ENCODE measurements around the gene VPREB3. TPM values are rescaled to one million over a fixed set of nuclear protein-coding genes. Genes with fewer than 3 reads are reported as not detected.

Gene VPREB3
- total RNA-seq, 1 experiment from 2014 or later: not detected

DNA sequence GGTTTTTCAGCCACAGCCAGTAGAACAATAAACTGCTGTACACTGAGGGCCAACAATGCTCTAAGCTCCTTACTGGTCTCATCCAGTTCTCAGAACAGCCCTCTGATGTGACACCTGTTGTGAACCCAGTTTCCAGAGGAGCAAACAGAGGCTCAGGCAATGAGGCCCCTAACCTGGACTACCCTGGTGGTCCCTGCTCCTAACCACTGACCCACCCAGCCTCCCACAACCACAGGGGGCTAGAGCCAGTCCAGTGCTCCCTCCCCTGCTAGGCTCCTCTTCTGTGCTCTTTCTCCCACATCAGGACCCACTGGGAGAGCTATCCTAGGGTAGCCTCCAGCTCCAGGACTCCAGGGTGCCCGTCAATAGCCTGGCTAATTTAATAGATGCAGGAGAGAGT, 28.5 kb upstream of the VPREB3 start:
- DNase-seq (ENCODE audit: low read depth): no peak

DNA sequence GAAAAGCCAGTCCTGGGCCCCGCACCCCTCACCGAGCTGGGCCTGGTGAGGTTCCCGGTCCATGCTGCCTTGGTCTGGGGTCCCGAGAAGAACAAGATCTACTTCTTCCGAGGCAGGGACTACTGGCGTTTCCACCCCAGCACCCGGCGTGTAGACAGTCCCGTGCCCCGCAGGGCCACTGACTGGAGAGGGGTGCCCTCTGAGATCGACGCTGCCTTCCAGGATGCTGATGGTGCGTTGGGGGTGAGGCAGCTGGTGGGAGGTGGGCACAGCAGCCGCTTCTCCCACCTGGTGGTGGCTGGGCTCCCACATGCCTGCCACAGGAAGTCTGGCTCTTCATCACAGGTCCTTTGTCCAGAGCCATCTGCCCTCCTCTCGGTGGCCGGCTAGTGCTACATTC, 28.0 kb upstream of the VPREB3 start:
- DNase-seq (ENCODE audit: low read depth): no peak

GRCh38 chr22:23781511-23782183, 27.4 kb upstream of the VPREB3 start:
- DNase-seq (ENCODE audit: low read depth): peak; percentile 98

DNA sequence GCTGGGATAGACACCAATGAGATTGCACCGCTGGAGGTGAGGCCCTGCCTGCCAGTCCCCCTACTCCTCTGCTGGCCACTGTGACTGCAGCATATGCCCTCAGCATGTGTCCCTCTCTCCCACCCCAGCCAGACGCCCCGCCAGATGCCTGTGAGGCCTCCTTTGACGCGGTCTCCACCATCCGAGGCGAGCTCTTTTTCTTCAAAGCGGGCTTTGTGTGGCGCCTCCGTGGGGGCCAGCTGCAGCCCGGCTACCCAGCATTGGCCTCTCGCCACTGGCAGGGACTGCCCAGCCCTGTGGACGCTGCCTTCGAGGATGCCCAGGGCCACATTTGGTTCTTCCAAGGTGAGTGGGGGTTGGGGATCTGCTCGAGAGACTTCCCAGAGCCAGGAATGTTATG, 26.8 kb upstream of the VPREB3 start:
- peak; percentile 83 for DNase-seq (ENCODE audit: low read depth)

- no peak for DNase-seq (ENCODE audit: low read depth)
Measured at GRCh38 chr22:23780146-23780748, 26.0 kb upstream of the VPREB3 start.

DNA sequence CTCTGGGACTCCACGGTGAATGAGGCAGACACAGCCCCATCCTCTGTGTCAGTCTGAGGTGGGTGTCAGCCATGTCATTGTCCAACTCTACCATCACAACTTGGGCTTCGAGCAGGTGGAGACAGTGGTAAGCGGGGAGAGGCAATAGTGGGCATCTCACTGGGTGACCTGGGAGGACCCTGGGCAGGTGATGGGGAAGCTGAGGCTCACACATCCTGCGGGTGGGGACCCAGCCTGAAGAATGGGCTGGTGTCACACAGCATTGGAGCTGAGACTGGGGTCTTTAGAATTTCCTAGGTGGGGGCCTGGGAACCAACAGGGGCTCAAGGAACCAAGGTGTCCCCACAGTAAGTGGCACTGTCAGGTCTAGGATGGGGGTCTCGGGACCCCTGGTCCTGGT, 25.5 kb upstream of the VPREB3 start:
- DNase-seq (ENCODE audit: low read depth): no peak

DNA sequence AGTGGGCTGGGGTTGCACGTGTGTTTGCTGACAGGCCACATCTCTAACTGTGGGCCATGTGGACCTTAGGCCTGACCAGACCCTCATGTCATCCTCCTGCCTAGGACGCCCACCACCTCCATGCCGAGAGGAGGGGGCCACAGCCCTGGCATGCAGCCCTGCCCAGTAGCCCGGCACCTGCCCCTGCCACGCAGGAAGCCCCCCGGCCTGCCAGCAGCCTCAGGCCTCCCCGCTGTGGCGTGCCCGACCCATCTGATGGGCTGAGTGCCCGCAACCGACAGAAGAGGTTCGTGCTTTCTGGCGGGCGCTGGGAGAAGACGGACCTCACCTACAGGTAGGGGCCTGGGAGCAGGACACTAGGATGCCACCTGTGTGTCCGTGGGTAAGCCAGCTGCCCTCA, 24.9 kb upstream of the VPREB3 start:
- no peak for DNase-seq (ENCODE audit: low read depth)

- no peak for DNase-seq (ENCODE audit: low read depth)
Measured at GRCh38 chr22:23778577-23778900, 24.3 kb upstream of the VPREB3 start.

DNA sequence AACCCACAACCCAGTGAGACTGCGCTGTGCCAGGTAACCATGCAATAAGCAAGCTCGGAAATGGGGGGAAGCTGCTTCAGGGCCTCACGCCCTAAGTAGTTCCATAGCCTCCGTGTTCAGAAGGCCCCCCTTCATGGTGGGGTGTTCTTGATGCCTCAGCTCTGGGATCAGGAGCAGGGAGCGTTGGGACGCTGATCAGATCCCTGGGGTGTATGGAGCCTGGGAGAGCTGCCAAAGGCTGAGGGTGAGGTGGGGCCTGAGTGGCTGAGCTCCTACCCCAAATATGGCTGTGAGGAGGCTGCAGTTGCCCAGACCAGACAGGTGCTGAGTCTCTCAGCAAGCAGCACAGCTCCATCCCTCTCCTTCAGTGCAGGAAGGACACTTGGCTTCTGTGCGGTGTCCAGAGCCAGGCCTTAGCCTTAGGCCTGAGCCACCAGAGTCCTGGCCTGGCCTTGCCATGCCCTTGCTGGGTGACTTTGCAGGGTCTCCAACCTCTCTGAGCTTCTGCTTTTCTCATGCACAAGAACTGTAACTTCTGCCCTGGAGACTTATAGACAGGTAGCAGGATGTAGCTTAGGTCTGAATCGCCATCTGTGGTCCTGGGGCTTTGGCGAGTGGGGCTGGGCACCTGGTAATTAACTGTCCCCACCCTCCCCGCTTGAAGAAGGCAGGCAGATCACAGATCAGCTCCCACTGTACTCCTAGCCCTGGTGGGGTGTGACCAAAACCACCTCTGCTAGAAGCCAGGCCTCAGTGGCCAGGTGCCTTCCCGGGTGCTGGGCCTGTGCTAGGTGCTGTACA, 23.8 kb upstream of the VPREB3 start:
- DNase-seq (ENCODE audit: low read depth): no peak

DNA sequence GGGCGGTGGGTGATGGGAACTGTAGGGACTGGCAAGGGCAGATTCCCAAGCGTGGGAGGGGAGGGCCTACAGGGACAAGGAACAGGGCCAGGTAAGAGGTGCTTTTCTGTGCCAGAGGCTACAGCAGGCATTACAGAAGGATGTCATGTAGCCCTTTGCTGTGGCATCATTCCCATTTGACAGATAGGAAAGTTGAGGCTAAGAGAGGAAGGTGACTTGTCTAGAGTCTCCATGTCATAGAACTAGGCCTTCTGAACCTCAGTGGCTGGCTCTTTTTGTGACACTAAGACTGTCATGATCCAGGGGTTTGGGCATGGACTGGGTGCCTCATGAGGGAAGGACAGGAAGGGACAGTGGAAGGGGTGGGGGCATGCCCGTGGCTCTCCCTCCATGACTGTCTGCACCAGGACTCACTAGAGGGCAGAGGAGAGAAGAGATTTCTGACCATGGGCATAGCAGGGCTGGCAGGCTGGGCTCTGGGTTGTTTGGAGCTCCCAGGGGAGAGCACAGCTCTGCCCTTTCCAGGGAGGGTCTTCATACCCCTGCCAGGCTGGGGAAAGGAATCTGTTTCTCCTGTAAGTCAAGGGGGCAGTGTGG, 21.7 kb upstream of the VPREB3 start:
- no peak for DNase-seq (ENCODE audit: low read depth)

GRCh38 chr22:23774922-23775436, 20.8 kb upstream of the VPREB3 start:
- DNase-seq (ENCODE audit: low read depth): peak; percentile 75

DNA sequence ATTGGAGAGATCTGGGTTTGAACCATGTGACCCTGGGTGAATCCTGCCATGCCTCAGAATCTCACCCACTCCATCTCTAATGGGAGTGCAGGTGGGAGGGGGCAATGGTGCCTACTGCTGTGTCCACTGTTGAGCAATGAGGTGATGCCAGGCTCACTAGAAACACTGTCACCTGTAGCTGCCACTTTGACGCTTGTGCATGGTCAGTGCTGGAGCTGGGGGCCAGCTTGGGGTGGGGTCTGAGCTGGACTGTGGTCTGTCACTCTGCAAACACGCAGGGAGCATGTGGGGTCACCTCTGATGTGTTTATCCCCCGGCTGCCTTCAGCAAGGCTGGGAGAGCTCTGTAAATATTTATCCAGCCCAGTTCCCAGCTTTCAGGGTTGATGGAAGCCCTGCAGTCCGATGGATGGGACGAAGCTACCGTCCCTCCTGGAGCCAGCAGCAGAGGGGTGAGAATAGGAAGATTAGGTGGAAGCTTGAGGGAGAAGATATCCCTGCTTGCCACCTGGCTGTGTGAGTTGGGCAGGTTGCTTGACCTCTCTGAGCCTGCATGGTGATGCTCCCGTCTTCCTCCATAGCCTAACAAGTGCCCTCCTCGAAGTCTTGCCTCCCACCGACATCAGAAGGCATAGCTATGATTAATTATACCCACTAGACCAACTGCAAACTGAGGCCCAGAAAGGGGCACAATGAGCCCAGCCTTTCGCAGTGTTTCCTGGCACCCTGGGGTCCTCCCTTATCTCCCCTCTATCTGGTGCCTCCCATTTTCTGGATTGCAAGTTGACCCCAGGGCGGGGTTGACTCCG, 20.1 kb upstream of the VPREB3 start:
- DNase-seq (ENCODE audit: low read depth): no peak

GRCh38 chr22:23773483-23774113, 19.4 kb upstream of the VPREB3 start:
- DNase-seq (ENCODE audit: low read depth): no peak

DNA sequence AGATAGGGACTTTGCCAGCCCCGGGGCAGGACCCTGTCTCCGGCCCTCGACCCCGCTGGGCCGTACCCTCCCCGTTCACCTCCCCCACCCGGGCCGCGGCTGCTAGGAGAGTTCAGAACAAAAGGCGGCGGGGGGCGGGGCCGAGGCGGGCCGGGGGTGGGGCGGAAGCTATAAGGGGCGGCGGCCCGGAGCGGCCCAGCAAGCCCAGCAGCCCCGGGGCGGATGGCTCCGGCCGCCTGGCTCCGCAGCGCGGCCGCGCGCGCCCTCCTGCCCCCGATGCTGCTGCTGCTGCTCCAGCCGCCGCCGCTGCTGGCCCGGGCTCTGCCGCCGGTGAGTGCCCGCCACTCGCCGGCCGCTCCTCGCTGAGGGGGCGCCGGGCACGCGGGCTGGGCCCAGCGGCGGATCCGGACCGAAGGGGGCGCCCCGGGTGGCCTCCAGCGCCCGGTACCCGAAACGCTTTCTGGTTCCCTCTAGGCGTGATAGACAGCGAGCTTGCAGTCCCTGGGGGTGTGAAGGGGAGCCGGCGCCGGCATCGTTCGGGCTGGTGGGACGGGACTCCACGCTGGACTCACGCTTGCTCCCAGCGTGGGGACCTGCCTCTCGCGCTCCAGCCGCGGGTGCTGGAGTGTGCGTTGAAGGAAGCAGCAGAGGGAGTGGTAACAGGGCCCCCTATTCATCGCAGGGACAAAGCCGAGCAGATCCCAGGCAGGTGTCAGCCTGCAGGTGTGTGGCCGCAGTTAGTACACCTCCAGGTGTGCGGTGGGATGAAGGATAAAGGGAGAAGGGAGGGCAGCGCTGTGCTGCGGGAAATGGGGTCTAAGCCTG, 18.6 kb upstream of the VPREB3 start, which contains the start of gene MMP11:
Gene MMP11 (plus strand): TSS at position 201 of the 825 bp plus-strand sequence. CDS start 22 bp downstream, at position 223.
- DNase-seq (ENCODE audit: low read depth): peak; percentile 61

- DNase-seq (ENCODE audit: low read depth): no peak
Measured at GRCh38 chr22:23772315-23772648, 18.1 kb upstream of the VPREB3 start.

- DNase-seq (ENCODE audit: low read depth): no peak
Measured at GRCh38 chr22:23769321-23769965, 15.2 kb upstream of the VPREB3 start.

GRCh38 chr22:23767673-23768548, 13.7 kb upstream of the VPREB3 start, which contains the start of gene CHCHD10:
Gene CHCHD10, minus strand, starts transcription at chr22:23767972. Its CDS starts 98 bp downstream, at chr22:23767874.
- DNase-seq (ENCODE audit: low read depth): peak; percentile 62

- no peak for DNase-seq (ENCODE audit: low read depth)
Measured at GRCh38 chr22:23767303-23767672, 13.1 kb upstream of the VPREB3 start.

Measured in RPMI7951 (cell line).